K562 (cell line): ENCODE measurements around the gene AURKB. TPM values are rescaled to one million over a fixed set of nuclear protein-coding genes. Genes with fewer than 3 reads are reported as not detected.

Experiments
- FOXP1 ChIP-seq: sonication (generic); formaldehyde crosslinking; IDR thresholded peaks from 2 replicates; pipeline ENCODE4 v1.8.0; 2022; ENCODE audit warnings: mild to moderate bottlenecking, missing genetic modification reagents
- MNT ChIP-seq, 2 experiments: fragments of 450-650 bp; conservative IDR thresholded peaks; 2 replicates each; pipeline ENCODE4 v1.6.1; 2017; ENCODE audit warnings: mild to moderate bottlenecking in 2 of 2, moderate library complexity in 2 of 2
- NCOR1 ChIP-seq: fragments of 450-650 bp; IDR thresholded peaks from 2 replicates; pipeline ENCODE4 v1.6.1; 2016; ENCODE audit warnings: mild to moderate bottlenecking, moderate library complexity
- NFIX ChIP-seq: fragments of 250-450 bp; sonication (Bioruptor Pico); IDR thresholded peaks from 2 replicates; pipeline ENCODE4 v1.4.0; 2020; ENCODE audit warnings: low read depth, mild to moderate bottlenecking, moderate library complexity
- PHF8 ChIP-seq: fragments of 200-600 bp; sonication (generic); IDR thresholded peaks from 2 replicates; pipeline ENCODE4 v1.6.1; 2012; ENCODE audit warnings: mixed run types, mild to moderate bottlenecking, inconsistent platforms, low read length, moderate library complexity, borderline replicate concordance
- TAL1 ChIP-seq: fragments of 450-650 bp; IDR thresholded peaks from 2 replicates; pipeline ENCODE4 v1.6.1; 2016; ENCODE audit warnings: mild to moderate bottlenecking
- THRB ChIP-seq: fragments of 450-650 bp; formaldehyde crosslinking; conservative IDR thresholded peaks from 2 replicates; pipeline ENCODE4 v1.4.0; 2022; ENCODE audit warnings: mild to moderate bottlenecking, missing genetic modification characterization
- WHSC1 ChIP-seq: IDR thresholded peaks from one replicate; pipeline ENCODE4 v1.6.1; 2012; ENCODE audit warnings: low read length, control low read depth, inconsistent platforms
- ZNF212 ChIP-seq: fragments of 450-650 bp; formaldehyde crosslinking; IDR thresholded peaks from 2 replicates; pipeline ENCODE4 v1.4.0; 2020; ENCODE audit warnings: mild to moderate bottlenecking
- polyA plus RNA-seq, 8 experiments: library from polyadenylated mRNA; depleted of rRNA in 4 of 8; stranded (reverse) in 5 of 8; unstranded in 3 of 8; fragments of >200 nt; fragmentation: Nextera tagmentation in 2 of 8; fragmentation: Illumina TruSeq in 1 of 8; extraction: Ambion mirVana in 2 of 8; extraction: Trizol in 1 of 8; gene quantifications; 2 replicates each; pipeline versions ENCODE4 v1.2.1 to v1.2.3, GENCODE V29; 2011 to 2014; ENCODE audit warnings: inconsistent platforms in 1 of 8, missing spikeins in 1 of 8
- total RNA-seq, 7 experiments: library from RNA; depleted of rRNA in 6 of 7; stranded (reverse); fragments of >200 nt in 6 of 7; fragmentation: Illumina TruSeq in 2 of 7; extraction: Trizol in 2 of 7; gene quantifications; 2 replicates each; pipeline versions ENCODE4 v1.2.1 to v1.2.3, GENCODE V29; 2011 to 2021; ENCODE audit warnings: low replicate concordance in 1 of 7
- TF ChIP-seq, protein P1 (sequence below), 2 experiments: fragments of 450-650 bp; IDR thresholded peaks; 2 replicates each; pipeline ENCODE4 v1.6.1; 2018; ENCODE audit warnings: mild to moderate bottlenecking in 2 of 2, low read depth in 1 of 2; ENCODE audit not compliant: partially characterized antibody in 2 of 2
- TF ChIP-seq, protein P2 (sequence below), 3 experiments: fragments of 200-800 bp in 1 of 3; fragments of 250-450 bp in 1 of 3; fragments of 450-650 bp in 1 of 3; sonication (Bioruptor Pico) in 1 of 3; sonication (Bioruptor generic) in 1 of 3; formaldehyde crosslinking in 1 of 3; IDR thresholded peaks; 2 replicates each; pipeline versions ENCODE4 v1.6.1 to v1.8.0; 2016 to 2022; ENCODE audit warnings: mild to moderate bottlenecking in 2 of 3, missing genetic modification characterization in 2 of 3, missing compliant biosample characterization in 1 of 3, moderate library complexity in 1 of 3
- TF ChIP-seq, protein P3 (sequence below): IDR thresholded peaks from 2 replicates; pipeline ENCODE4 v1.6.1; 2011; ENCODE audit warnings: borderline replicate concordance, low read depth, mild to moderate bottlenecking, moderate library complexity, low read length; ENCODE audit not compliant: insufficient read depth, poor library complexity, severe bottlenecking

AURKB gene
- total and polyA plus RNA-seq, 9 of the 15 experiments (the other 6 are each of a cell fraction or from before 2014, with no cell fraction given), result 27.2 to 114 (median 74.8) TPM

GRCh38 chr17:8220783-8221662, 10.6 kb upstream of the AURKB start (continued):
- TF ChIP-seq THRB (CRISPR knock-in tag) (no peak), MNT (conservative IDR thresholded peaks at IDR 0.05) (peak; percentile 55 to 64; a peak in 3 of 4 replicates), NCOR1 (0 out of 2 replicates have a peak, but pooled peaks have one; percentile 6), PHF8 (peak; percentile 11; the same call in 1 of the 2 replicates), NFIX (CRISPR knock-in tag) (no peak), TAL1 (no peak), WHSC1 (no peak), ZNF212 (no peak), FOXP1 (CRISPR knock-in tag) (no peak)
- TF ChIP-seq, protein P1, sequence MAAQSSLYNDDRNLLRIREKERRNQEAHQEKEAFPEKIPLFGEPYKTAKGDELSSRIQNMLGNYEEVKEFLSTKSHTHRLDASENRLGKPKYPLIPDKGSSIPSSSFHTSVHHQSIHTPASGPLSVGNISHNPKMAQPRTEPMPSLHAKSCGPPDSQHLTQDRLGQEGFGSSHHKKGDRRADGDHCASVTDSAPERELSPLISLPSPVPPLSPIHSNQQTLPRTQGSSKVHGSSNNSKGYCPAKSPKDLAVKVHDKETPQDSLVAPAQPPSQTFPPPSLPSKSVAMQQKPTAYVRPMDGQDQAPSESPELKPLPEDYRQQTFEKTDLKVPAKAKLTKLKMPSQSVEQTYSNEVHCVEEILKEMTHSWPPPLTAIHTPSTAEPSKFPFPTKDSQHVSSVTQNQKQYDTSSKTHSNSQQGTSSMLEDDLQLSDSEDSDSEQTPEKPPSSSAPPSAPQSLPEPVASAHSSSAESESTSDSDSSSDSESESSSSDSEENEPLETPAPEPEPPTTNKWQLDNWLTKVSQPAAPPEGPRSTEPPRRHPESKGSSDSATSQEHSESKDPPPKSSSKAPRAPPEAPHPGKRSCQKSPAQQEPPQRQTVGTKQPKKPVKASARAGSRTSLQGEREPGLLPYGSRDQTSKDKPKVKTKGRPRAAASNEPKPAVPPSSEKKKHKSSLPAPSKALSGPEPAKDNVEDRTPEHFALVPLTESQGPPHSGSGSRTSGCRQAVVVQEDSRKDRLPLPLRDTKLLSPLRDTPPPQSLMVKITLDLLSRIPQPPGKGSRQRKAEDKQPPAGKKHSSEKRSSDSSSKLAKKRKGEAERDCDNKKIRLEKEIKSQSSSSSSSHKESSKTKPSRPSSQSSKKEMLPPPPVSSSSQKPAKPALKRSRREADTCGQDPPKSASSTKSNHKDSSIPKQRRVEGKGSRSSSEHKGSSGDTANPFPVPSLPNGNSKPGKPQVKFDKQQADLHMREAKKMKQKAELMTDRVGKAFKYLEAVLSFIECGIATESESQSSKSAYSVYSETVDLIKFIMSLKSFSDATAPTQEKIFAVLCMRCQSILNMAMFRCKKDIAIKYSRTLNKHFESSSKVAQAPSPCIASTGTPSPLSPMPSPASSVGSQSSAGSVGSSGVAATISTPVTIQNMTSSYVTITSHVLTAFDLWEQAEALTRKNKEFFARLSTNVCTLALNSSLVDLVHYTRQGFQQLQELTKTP (IDR thresholded peaks at IDR 0.05; ENCODE audit: low read depth in 1 of 2, partially characterized antibody in 2 of 2), result peak in 1 of 2 experiments; percentile 17
- TF ChIP-seq, protein P2, sequence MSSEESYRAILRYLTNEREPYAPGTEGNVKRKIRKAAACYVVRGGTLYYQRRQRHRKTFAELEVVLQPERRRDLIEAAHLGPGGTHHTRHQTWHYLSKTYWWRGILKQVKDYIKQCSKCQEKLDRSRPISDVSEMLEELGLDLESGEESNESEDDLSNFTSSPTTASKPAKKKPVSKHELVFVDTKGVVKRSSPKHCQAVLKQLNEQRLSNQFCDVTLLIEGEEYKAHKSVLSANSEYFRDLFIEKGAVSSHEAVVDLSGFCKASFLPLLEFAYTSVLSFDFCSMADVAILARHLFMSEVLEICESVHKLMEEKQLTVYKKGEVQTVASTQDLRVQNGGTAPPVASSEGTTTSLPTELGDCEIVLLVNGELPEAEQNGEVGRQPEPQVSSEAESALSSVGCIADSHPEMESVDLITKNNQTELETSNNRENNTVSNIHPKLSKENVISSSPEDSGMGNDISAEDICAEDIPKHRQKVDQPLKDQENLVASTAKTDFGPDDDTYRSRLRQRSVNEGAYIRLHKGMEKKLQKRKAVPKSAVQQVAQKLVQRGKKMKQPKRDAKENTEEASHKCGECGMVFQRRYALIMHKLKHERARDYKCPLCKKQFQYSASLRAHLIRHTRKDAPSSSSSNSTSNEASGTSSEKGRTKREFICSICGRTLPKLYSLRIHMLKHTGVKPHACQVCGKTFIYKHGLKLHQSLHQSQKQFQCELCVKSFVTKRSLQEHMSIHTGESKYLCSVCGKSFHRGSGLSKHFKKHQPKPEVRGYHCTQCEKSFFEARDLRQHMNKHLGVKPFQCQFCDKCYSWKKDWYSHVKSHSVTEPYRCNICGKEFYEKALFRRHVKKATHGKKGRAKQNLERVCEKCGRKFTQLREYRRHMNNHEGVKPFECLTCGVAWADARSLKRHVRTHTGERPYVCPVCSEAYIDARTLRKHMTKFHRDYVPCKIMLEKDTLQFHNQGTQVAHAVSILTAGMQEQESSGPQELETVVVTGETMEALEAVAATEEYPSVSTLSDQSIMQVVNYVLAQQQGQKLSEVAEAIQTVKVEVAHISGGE (CRISPR knock-in tag; IDR thresholded peaks at IDR 0.05), result no peak; a peak in 1 of 6 replicates
- TF ChIP-seq, protein P3, sequence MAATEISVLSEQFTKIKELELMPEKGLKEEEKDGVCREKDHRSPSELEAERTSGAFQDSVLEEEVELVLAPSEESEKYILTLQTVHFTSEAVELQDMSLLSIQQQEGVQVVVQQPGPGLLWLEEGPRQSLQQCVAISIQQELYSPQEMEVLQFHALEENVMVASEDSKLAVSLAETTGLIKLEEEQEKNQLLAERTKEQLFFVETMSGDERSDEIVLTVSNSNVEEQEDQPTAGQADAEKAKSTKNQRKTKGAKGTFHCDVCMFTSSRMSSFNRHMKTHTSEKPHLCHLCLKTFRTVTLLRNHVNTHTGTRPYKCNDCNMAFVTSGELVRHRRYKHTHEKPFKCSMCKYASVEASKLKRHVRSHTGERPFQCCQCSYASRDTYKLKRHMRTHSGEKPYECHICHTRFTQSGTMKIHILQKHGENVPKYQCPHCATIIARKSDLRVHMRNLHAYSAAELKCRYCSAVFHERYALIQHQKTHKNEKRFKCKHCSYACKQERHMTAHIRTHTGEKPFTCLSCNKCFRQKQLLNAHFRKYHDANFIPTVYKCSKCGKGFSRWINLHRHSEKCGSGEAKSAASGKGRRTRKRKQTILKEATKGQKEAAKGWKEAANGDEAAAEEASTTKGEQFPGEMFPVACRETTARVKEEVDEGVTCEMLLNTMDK, result no peak
